ENCODE results near the gene GALNT18.

Gene GALNT18

DNA sequence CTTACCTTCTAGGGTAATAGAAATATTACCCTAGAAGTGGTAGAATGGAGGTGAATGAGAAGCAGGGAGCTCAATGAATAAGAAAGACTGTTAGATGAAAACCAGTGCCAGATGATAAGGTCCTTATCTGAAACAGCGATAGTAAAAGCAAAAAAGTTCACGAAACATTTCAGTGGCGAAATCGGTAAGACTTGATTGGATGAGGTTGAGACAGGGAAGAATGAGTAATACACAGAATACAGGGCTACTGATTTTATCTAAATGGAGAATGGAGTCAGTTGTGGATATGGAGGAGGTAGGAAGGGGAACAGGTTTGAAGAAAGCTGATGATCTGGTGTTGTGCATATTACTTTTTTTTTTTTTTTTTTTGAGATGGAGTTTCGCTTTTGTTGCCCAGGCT, 96.5 kb downstream of the GALNT18 start:
- no peak for DNase-seq

- no peak for DNase-seq
These were observed 97.3 kb downstream of the GALNT18 start for GRCh38 chr11:11524436-11525061.

- DNase-seq: no peak
These were observed 99.2 kb downstream of the GALNT18 start for GRCh38 chr11:11522591-11522990.

GRCh38 chr11:11521306-11522002, 100.4 kb downstream of the GALNT18 start:
- no peak for DNase-seq

GRCh38 chr11:11520231-11521015, 101.4 kb downstream of the GALNT18 start:
- DNase-seq: no peak

DNA sequence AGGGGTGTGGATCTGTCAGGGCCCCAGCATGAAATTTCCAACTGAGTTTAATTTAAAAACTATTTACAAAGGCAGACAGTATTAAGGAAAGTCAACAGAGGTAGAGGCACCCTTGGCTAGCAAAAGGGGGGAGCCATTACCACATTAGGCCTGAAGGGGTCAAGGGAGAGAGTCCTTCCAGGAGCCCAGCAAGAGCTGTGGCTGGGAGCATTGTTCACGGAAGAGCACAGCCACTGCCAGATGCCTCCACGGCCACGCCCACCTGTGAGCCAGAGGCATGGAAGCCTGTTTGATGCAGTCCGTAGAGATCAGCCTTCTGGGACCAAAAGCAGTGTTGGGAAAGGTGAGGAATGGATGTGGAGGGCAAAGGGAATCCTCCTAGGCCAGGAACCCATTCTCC, 102.6 kb downstream of the GALNT18 start:
- no peak for DNase-seq

- DNase-seq: no peak
These were observed 107.6 kb downstream of the GALNT18 start for GRCh38 chr11:11514246-11514645.

DNA sequence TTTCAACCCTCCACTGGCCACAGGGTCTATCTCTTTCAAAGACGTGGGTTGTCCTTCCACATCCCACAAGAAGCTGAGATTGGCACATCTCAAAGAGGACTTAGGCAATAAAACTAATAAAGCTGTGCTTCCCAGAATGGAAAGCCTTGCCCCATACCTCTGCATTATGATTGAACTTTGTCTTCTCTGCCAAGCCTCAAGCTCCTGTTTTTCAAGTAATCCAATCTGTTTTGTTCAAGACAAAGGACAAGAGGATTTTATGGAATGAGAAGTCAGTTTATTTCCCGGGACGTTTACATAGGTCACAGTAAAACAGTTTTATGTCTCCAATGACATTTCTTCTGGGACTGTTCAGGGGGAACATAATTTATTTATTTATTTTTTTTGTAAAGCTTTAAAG, 108.4 kb downstream of the GALNT18 start:
- DNase-seq: no peak

DNA sequence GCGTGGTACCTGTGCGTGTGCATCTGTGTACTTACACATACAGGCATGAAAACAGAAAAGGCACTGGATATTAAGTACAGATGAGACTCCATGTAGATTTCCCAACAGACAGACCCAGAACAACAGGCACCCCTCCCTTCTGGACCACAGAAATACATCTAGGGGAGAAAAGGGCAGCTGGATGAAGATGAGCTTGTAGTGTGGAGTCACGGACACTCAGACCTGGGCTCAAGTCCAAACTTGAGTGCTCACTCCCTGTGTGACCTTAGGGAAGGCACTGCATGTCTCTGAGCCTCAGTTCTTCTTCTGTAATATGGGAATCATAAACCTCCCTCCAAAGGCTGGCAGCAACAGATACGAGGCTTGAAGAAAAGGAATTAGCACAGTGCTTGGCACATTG, 108.9 kb downstream of the GALNT18 start:
- no peak for DNase-seq

- no peak for DNase-seq
These were observed 109.3 kb downstream of the GALNT18 start for GRCh38 chr11:11512502-11512901.

DNA sequence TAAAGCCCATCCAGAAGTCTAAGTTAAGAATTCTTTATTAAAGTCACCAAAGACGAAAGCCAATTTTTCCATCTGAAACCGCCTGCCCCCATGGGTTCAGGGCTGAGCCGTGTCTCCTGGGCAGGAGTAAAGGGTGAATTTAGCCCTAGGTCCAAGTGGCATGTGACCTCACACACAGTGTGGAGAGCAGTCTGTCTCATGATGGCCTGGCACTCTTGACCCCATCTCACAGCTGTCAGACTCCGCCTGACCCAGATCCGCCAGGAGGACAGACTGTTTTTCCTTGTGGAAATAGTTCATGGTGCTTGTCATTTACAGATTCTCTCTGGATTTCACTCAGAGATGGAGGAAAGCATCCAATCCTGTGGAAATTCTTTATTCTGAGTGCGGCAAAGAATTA, 109.7 kb downstream of the GALNT18 start:
- DNase-seq: no peak

- no peak for DNase-seq
These were observed 110.9 kb downstream of the GALNT18 start for GRCh38 chr11:11510939-11511338.

DNA sequence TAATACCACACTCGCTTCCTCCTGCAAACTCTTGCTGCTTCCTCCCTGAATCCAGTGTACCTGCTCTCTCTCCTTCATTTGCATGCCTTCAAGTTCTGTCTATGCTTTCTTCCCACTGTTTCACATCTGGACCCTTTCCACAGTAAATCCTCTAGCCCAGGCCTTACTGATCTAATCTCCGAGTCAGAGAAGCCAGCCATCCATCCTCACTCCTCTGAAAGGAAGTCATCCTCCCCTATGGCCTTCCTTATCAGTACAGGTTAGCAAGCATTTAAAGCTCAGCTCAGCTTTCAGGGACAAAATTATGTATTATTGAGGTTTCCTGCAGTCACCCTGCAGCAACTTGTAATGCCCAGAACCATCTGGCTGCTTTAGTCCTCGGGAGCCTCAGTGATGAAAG, 116.1 kb downstream of the GALNT18 start:
- DNase-seq: no peak

- DNase-seq: no peak
These were observed 116.6 kb downstream of the GALNT18 start for GRCh38 chr11:11505190-11505589.

DNA sequence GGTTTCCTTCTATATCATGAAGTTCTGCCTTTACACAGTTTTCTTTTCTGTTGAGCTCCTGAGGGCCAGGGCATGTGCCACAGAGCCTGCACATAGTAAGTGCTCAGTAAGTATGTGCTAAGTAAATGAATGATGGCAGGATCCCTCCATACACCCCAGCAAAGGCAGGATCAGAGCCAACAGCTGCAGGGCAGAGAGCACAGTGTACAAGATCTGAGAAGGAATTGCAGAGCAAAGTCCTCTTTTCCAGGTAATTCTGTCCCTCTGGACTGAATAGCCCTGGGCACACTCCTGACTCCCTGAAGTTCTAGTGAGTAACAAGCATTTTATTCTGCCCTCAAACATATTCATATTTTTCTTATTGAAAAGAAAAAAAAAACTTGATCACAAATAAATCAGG, 117.7 kb downstream of the GALNT18 start:
- DNase-seq: no peak

DNA sequence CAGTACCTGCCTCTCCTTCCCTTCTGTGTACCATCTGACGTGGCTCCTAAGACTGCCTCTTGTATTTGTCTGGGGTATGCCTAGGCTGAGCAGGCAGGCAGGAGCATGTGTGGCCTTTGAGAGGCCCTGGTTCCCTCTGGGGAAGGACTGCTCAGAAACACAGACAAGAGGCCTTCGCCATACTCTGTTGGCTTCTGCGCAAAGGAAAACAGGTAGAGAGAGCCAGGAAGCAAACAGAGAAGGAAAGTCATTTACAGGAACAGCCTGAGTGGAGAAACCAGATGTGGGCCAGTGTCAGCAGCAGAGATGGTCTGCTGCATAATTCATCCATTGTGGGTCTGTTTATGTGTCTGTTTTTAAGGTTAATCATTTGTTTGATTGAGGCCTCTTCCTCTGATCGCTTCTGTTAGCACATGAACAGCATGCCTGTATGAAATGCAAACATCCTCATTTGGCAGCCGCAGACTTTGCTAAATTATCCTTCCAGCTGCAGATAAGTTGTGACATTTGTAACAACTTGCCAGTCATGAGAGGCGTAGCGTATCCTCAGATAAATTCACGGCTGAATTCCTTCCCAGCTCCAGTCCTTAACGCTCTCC, 119.4 kb downstream of the GALNT18 start:
- DNase-seq: no peak

DNA sequence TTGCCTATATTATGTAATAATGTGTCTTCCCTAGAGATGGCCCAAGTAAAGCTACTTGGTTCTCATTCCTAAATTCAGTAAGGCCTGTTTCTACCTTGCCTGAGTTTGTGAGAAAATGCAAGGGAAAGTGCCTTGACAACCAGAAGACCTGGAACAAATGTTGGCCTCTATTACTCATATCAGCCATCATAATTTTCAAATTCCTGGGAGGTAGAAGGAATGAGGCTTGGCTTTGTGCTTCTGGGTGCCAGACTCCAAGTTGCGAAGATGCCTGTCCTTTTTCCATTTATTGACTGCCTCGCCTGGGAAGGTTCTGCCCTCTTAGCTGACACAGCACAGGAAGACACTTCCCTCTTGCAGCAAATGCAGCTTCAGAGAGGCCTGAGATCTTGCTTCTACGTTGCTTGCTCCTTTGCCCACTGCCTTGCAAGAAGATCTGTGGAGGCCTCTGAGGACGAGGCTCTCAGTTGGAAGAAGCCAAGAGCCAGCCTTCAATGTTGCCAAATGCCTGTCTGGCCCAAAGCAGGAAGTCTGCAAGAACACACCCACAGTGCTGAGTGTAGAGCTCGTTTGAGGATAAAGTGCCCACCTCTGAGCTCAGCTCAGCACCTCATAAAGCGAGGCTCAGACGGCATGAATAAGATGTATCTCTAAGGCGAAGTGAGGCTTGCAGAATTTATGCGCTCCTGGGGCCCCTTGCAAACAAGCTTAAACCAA, 120.1 kb downstream of the GALNT18 start:
- DNase-seq: no peak

- DNase-seq: no peak
These were observed 120.9 kb downstream of the GALNT18 start for GRCh38 chr11:11500744-11501487.

- DNase-seq: no peak
These were observed 122.5 kb downstream of the GALNT18 start for GRCh38 chr11:11499300-11499699.

DNA sequence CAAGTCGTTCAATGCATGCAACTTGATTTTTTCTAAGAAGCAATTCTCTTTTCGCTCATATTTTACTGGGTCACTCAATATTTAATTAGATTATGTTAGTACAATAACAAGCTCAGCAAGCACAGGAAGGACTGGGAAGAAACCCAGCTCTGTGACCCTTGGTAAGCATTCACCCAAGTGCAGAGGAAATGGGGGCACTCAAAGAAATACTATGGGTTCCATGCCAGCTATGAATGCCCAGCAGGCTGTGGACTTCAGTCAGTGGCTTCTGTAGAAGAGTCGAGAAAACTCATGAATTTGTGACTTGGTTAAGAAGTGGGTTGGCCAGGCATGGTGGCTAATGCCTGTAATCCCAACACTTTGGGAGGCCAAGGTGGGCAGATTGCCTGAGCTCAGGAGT, 123.6 kb downstream of the GALNT18 start:
- no peak for DNase-seq

- DNase-seq: no peak
These were observed 124.9 kb downstream of the GALNT18 start for GRCh38 chr11:11496879-11497278.

DNA sequence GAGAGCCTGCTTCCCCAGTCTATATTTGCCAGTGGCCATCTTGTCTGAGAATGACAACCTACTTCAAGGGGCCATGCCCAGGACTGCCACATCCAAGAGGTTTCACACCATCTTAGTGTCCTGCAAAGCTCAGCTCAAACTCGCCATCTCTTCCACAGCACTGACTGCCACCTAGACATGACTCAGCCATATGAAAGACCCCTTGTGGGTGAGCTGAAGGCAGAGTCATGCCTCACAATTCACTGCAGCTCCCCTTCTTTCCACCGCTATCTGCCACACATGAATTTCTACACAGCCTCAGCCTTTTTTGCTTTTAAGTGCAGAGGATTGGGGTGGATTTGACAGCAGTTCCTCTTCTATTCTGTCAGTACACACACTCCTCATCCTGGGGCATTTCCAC, 127.5 kb downstream of the GALNT18 start:
- DNase-seq: no peak
